Activated CD8-positive, alpha-beta T cell treated with anti-CD3 and anti-CD28 coated beads, Interleukin-2, amount 10 ng/mL, durations not matched to agents 7 days and 5 days (primary cell): ENCODE data around the gene LAT. TPM values are rescaled to one million over a fixed set of nuclear protein-coding genes. Genes with fewer than 3 reads are reported as not detected.
A peak's percentile ranks its signal among the peaks of the same experiment; 100 is the strongest.
"Not testable (repeated sequence)": the region's sequence is repeated elsewhere in the genome, so short reads cannot be mapped to it uniquely, and the experiment has no call there.

ENCODE experiments used
- ATAC-seq: fragments of 150-1000 bp; cut with Tn5 transposase; one replicate; pipeline ENCODE4 v1.10.0; 2021; ENCODE audit warnings: moderate library complexity
- CTCF ChIA-PET: fragments of 350-600 bp; sonication (Branson Sonifier 250); formaldehyde crosslinking; loops from one replicate; lab custom pipeline; 2021; ENCODE audit warnings: antibody characterized with exemption; lab: Charles Lee
- POLR2A ChIA-PET: fragments of 350-600 bp; sonication (Branson Sonifier 250); formaldehyde crosslinking; loops from one replicate; lab custom pipeline; 2021; ENCODE audit warnings: antibody characterized with exemption; lab: Charles Lee
- DNase-seq: peaks from one replicate; pipeline ENCODE4 v3.0.0-alpha.2; 2020
- H3K27ac Mint-ChIP-seq: one replicate; pipeline ENCODE4 v1.8.0; 2021; ENCODE audit warnings: mild to moderate bottlenecking, mixed read lengths
- H3K27me3 Mint-ChIP-seq: one replicate; pipeline ENCODE4 v1.8.0; 2021; ENCODE audit warnings: low read depth, mixed read lengths
- H3K36me3 Mint-ChIP-seq: one replicate; pipeline ENCODE4 v1.8.0; 2021; ENCODE audit warnings: low read depth, mixed read lengths
- H3K4me1 Mint-ChIP-seq: one replicate; pipeline ENCODE4 v1.8.0; 2021; ENCODE audit warnings: low read depth, mixed read lengths
- H3K4me3 Mint-ChIP-seq: one replicate; pipeline ENCODE4 v1.8.0; 2021; ENCODE audit warnings: mild to moderate bottlenecking, mixed read lengths
- H3K9me3 Mint-ChIP-seq: one replicate; pipeline ENCODE4 v1.8.0; 2022; ENCODE audit warnings: mixed read lengths; ENCODE audit not compliant: insufficient read depth
- total RNA-seq, 2 experiments: library from RNA; stranded (reverse); gene quantifications; one replicate each; pipeline ENCODE4 v1.2.3, GENCODE V29; 2021

LAT gene
- total RNA-seq, 2 experiments from 2014 or later, result 270 to 288 TPM

GRCh38 chr16:28951410-28951943 lies 33.4 kb upstream of the LAT start:
- H3K36me3 Mint-ChIP-seq, result peaks cover 41% of the 10 kb centered on the region
- ChIA-PET CTCF (interaction anchor here (2.1 kb wide), 1 partner anchor 22 kb away, joined by 6 read pairs; no protein-coding TSS in a partner anchor), POLR2A (interaction anchor here (0.9 to 2.1 kb wide), 6 partner anchors 22 to 741 kb away, joined by 3 to 10 read pairs (median 3); partner anchors contain the start of genes ATXN2L and LAT)
- no peaks in the 10 kb centered on the region for H3K9me3 Mint-ChIP-seq
- peaks cover 30% of the 10 kb centered on the region for H3K4me1 Mint-ChIP-seq
- peaks cover 7% of the 10 kb centered on the region for H3K27me3 Mint-ChIP-seq
- peak overlapping the region; percentile 98 for H3K27ac Mint-ChIP-seq
- no peak for ATAC-seq
- DNase-seq, result peak; percentile 55
- peak overlapping the region; percentile 97 for H3K4me3 Mint-ChIP-seq

GRCh38 chr16:28958216-28958615 lies 26.6 kb upstream of the LAT start:
- Mint-ChIP-seq H3K27ac (no peak overlapping the region), H3K36me3 (peaks cover 66% of the 10 kb centered on the region), H3K27me3 (no peaks in the 10 kb centered on the region), H3K9me3 (no peaks in the 10 kb centered on the region), H3K4me3 (no peak overlapping the region), H3K4me1 (peaks cover 9% of the 10 kb centered on the region)
- ATAC-seq (no peak), DNase-seq (no peak)
- ChIA-PET CTCF (interaction anchor here (1.0 to 1.1 kb wide), 2 partner anchors 13 to 19 kb away, joined by 3 to 4 read pairs; no protein-coding TSS in a partner anchor), POLR2A (interaction anchor here (0.5 kb wide), 1 partner anchor 137 kb away, joined by 3 read pairs; no protein-coding TSS in a partner anchor)

GRCh38 chr16:28958836-28959235 lies 26.0 kb upstream of the LAT start:
- Mint-ChIP-seq H3K4me1 (peaks cover 5% of the 10 kb centered on the region), H3K36me3 (peaks cover 66% of the 10 kb centered on the region), H3K4me3 (no peak overlapping the region), H3K27me3 (no peaks in the 10 kb centered on the region), H3K27ac (peak overlapping the region; percentile 43), H3K9me3 (no peaks in the 10 kb centered on the region)
- ATAC-seq (no peak), DNase-seq (no peak)
- CTCF ChIA-PET, result interaction anchor here (1.0 to 1.1 kb wide), 2 partner anchors 14 to 19 kb away, joined by 3 to 4 read pairs; no protein-coding TSS in a partner anchor
- POLR2A ChIA-PET, result interaction anchor here (0.5 kb wide), 1 partner anchor 137 kb away, joined by 3 read pairs; no protein-coding TSS in a partner anchor

GRCh38 chr16:28964072-28964471 lies 20.8 kb upstream of the LAT start:
- CTCF ChIA-PET, result no interaction called here
- DNase-seq, result no peak
- no peak overlapping the region for H3K27ac Mint-ChIP-seq

GRCh38 chr16:28964496-28964895 lies 20.4 kb upstream of the LAT start:
- H3K27ac Mint-ChIP-seq, result no peak overlapping the region
- CTCF ChIA-PET, result no interaction called here

More at GRCh38 chr16:28964072-28964471, 20.8 kb upstream of the LAT start:
- no peaks in the 10 kb centered on the region for H3K27me3 Mint-ChIP-seq
- POLR2A ChIA-PET, result no interaction called here
- peaks cover 2% of the 10 kb centered on the region for H3K4me1 Mint-ChIP-seq
- H3K9me3 Mint-ChIP-seq, result no peaks in the 10 kb centered on the region
- peaks cover 57% of the 10 kb centered on the region for H3K36me3 Mint-ChIP-seq
- no peak for ATAC-seq
- H3K4me3 Mint-ChIP-seq, result no peak overlapping the region

GRCh38 chr16:28967156-28967555 lies 17.7 kb upstream of the LAT start:
- no peak overlapping the region for H3K4me3 Mint-ChIP-seq
- no peaks in the 10 kb centered on the region for H3K4me1 Mint-ChIP-seq
- DNase-seq, result no peak
- ATAC-seq, result no peak
- no peaks in the 10 kb centered on the region for H3K27me3 Mint-ChIP-seq
- peaks cover 35% of the 10 kb centered on the region for H3K36me3 Mint-ChIP-seq
- POLR2A ChIA-PET, result no interaction called here
- H3K27ac Mint-ChIP-seq, result no peak overlapping the region
- H3K9me3 Mint-ChIP-seq, result no peaks in the 10 kb centered on the region
- CTCF ChIA-PET, result interaction anchor here (0.7 to 1.7 kb wide), 3 partner anchors 11 to 22 kb away, joined by 3 to 5 read pairs (median 3); no protein-coding TSS in a partner anchor

More at GRCh38 chr16:28964496-28964895, 20.4 kb upstream of the LAT start:
- Mint-ChIP-seq H3K27me3 (no peaks in the 10 kb centered on the region), H3K36me3 (peaks cover 52% of the 10 kb centered on the region), H3K4me1 (no peaks in the 10 kb centered on the region), H3K4me3 (no peak overlapping the region), H3K9me3 (no peaks in the 10 kb centered on the region)
- no peak for ATAC-seq
- DNase-seq, result no peak
- POLR2A ChIA-PET, result no interaction called here

- H3K27me3 Mint-ChIP-seq, DNase-seq, CTCF ChIA-PET, H3K4me3 Mint-ChIP-seq, POLR2A ChIA-PET, H3K4me1 Mint-ChIP-seq, H3K9me3 Mint-ChIP-seq, ATAC-seq, H3K27ac Mint-ChIP-seq: not testable (repeated sequence)
- peaks cover 11% of the 10 kb centered on the region for H3K36me3 Mint-ChIP-seq
Observed at GRCh38 chr16:28969696-28970095, 15.2 kb upstream of the LAT start.

GRCh38 chr16:28974007-28974436 lies 10.8 kb upstream of the LAT start:
- ATAC-seq (no peak), DNase-seq (peak; percentile 48)
- CTCF ChIA-PET, result interaction anchor here (0.6 to 2.0 kb wide), 14 partner anchors 9 to 112 kb away, joined by 3 to 14 read pairs (median 4); partner anchors contain the start of gene LAT
- POLR2A ChIA-PET, result interaction anchor here (0.6 to 3.1 kb wide), 12 partner anchors 10 to 1069 kb away, joined by 3 to 12 read pairs (median 5); partner anchors contain the start of genes LAT and NFATC2IP
- Mint-ChIP-seq H3K9me3 (no peaks in the 10 kb centered on the region), H3K4me1 (peaks cover 35% of the 10 kb centered on the region), H3K27me3 (no peaks in the 10 kb centered on the region), H3K36me3 (peaks cover 19% of the 10 kb centered on the region), H3K4me3 (peak overlapping the region; percentile 98), H3K27ac (peak overlapping the region; percentile 97)

GRCh38 chr16:28974437-28975157 lies 10.3 kb upstream of the LAT start, which contains the start of gene SPNS1:
Gene SPNS1 (plus strand): TSS chr16:28974778. CDS start chr16:28975152, 374 bp downstream.
- DNase-seq (peak; percentile 97), ATAC-seq (peak; percentile 96)
- Mint-ChIP-seq H3K27me3 (no peaks in the 10 kb centered on the region), H3K4me3 (peak within 1 kb of the TSS; percentile 98), H3K27ac (peak within 1 kb of the TSS; percentile 97), H3K9me3 (no peaks in the 10 kb centered on the region), H3K4me1 (peaks cover 35% of the 10 kb centered on the region), H3K36me3 (peaks cover 19% of the 10 kb centered on the region)
- ChIA-PET POLR2A (interaction anchor here (0.9 to 3.1 kb wide), 9 partner anchors 9 to 100 kb away, joined by 3 to 12 read pairs (median 6); partner anchors contain the start of gene LAT), CTCF (interaction anchor here (0.6 to 2.0 kb wide), 11 partner anchors 9 to 101 kb away, joined by 3 to 14 read pairs (median 4); partner anchors contain the start of gene LAT)

- CTCF ChIA-PET, result interaction anchor here (1.6 to 3.5 kb wide), 5 partner anchors 8 to 100 kb away, joined by 3 to 17 read pairs (median 14); partner anchors contain the start of gene LAT
Observed at GRCh38 chr16:28975158-28975599, 9.7 kb upstream of the LAT start.

More at GRCh38 chr16:28975158-28975599, 9.7 kb upstream of the LAT start:
- DNase-seq, result no peak
- ATAC-seq, result peak; percentile 9
- Mint-ChIP-seq H3K36me3 (peaks cover 19% of the 10 kb centered on the region), H3K9me3 (no peaks in the 10 kb centered on the region), H3K27ac (peak overlapping the region; percentile 72), H3K4me3 (peak overlapping the region; percentile 98), H3K4me1 (peaks cover 35% of the 10 kb centered on the region), H3K27me3 (no peaks in the 10 kb centered on the region)
- POLR2A ChIA-PET, result interaction anchor here (3.1 kb wide), 1 partner anchor 13 kb away, joined by 12 read pairs; no protein-coding TSS in a partner anchor
